Left lung (tissue), 10 donors: ENCODE results near the gene PRR33. TPM values are rescaled to one million over a fixed set of nuclear protein-coding genes. Genes with fewer than 3 reads are reported as not detected.

Experiments
- ATAC-seq: fragments of 200-7000 bp; cut with Tn5 transposase; one replicate; pipeline ENCODE4 v1.9.1; 2020; ENCODE audit warnings: moderate library complexity
- DNase-seq, 4 donors: peaks; one replicate each; pipeline ENCODE4 v3.0.0-alpha.2; 2013 to 2020
- H3K27ac ChIP-seq, 2 donors: fragments of 200-600 bp; sonication (generic) in 1 of 2; one replicate each; pipeline versions ENCODE4 v1.5.0 to v1.8.0; 2020 to 2021
- H3K27me3 ChIP-seq, 2 donors: fragments of 200-600 bp; sonication (generic) in 1 of 2; one replicate each; pipeline versions ENCODE4 v1.5.0 to v1.8.0; 2020 to 2021
- H3K36me3 ChIP-seq, 2 donors: fragments of 200-600 bp; sonication (generic) in 1 of 2; one replicate each; pipeline versions ENCODE4 v1.5.0 to v1.8.0; 2020 to 2021
- H3K4me1 ChIP-seq, 2 donors: fragments of 200-600 bp; one replicate each; pipeline ENCODE4 v1.8.0; 2021
- H3K4me3 ChIP-seq, 2 donors: fragments of 200-600 bp; sonication (generic) in 1 of 2; one replicate each; pipeline versions ENCODE4 v1.5.0 to v1.8.0; 2020 to 2021; ENCODE audit warnings: mild to moderate bottlenecking in 1 of 2
- H3K9me3 ChIP-seq, 2 donors: fragments of 200-600 bp; sonication (generic) in 1 of 2; one replicate each; pipeline versions ENCODE4 v1.5.0 to v1.8.0; 2020 to 2021
- CTCF ChIP-seq, 2 donors: fragments of 200-600 bp; sonication (generic) in 1 of 2; IDR thresholded peaks; one replicate each; pipeline versions ENCODE4 v1.5.0 to v1.8.0; 2021; ENCODE audit warnings: antibody characterized with exemption in 2 of 2
- intact Hi-C, 2 donors: fragments of 100-400 bp; cut with DNase I; formaldehyde crosslinking; loops; one replicate each; pipeline versions ENCODE4 v1.11.2 to v1.14.2; 2022
- polyA plus RNA-seq, 6 donors: library from polyadenylated mRNA; unstranded; fragments of 120-200 nt; gene quantifications; one replicate each; pipeline ENCODE4 v1.2.1, GENCODE V29; 2013; ENCODE audit not compliant: insufficient read length in 6 of 6
- total RNA-seq, 2 donors: library from RNA; stranded (reverse); fragmentation: NEBNext Ultra II Directional; extraction: Animal tissue kit (Norgen Biotek cat#: 25700); gene quantifications; one replicate each; pipeline ENCODE4 v1.2.1, GENCODE V29; 2021
- donor health status: DM: no; HTN: yes; CAD: no.
- donor health status: DM: no; HTN: no; CAD: no.

Gene PRR33
- total and polyA plus RNA-seq, 8 donors, result 0.05 to 0.15 (median 0.11) TPM; not detected in 2

- Histone ChIP-seq H3K27ac (no peak overlapping the region), H3K4me3 (no peak overlapping the region), H3K9me3 (no peaks in the 10 kb centered on the region), H3K27me3 (peaks cover 0 to 55% of the 10 kb centered on the region in 2 donors), H3K4me1 (peaks cover 0 to 30% of the 10 kb centered on the region in 2 donors), H3K36me3 (peaks cover 0 to 6% of the 10 kb centered on the region in 2 donors)
- ATAC-seq, result no peak
- intact Hi-C loops, result no loop called here
- peak in 2 of 4 donors; percentile 26 to 53 for DNase-seq
- TF ChIP-seq CTCF (IDR thresholded peaks at IDR 0.05), result no peak
Measured at GRCh38 chr11:1871531-1871930, 20.2 kb downstream of the PRR33 start.

- Histone ChIP-seq H3K9me3 (no peaks in the 10 kb centered on the region), H3K27ac (peak overlapping the region in 1 of 2 donors; percentile 5), H3K27me3 (peaks cover 0 to 50% of the 10 kb centered on the region in 2 donors), H3K4me3 (no peak overlapping the region), H3K4me1 (peaks cover 0 to 24% of the 10 kb centered on the region in 2 donors), H3K36me3 (peaks cover 0 to 9% of the 10 kb centered on the region in 2 donors)
- ATAC-seq, result peak; percentile 35
- no peak for TF ChIP-seq CTCF (IDR thresholded peaks at IDR 0.05)
- intact Hi-C loops, result no loop called here
- peak in 1 of 4 donors; percentile 82 for DNase-seq
Measured at GRCh38 chr11:1870721-1871466, 20.8 kb downstream of the PRR33 start.

GRCh38 chr11:1870326-1870696 lies 21.4 kb downstream of the PRR33 start:
- peaks cover 0 to 22% of the 10 kb centered on the region in 2 donors for H3K4me1 ChIP-seq
- DNase-seq, result peak in 1 of 4 donors; percentile 59
- no peak for ATAC-seq
- TF ChIP-seq CTCF (IDR thresholded peaks at IDR 0.05), result no peak
- H3K9me3 ChIP-seq, result no peaks in the 10 kb centered on the region
- H3K27ac ChIP-seq, result no peak overlapping the region
- H3K4me3 ChIP-seq, result no peak overlapping the region
- H3K36me3 ChIP-seq, result peaks cover 0 to 13% of the 10 kb centered on the region in 2 donors
- peaks cover 0 to 49% of the 10 kb centered on the region in 2 donors for H3K27me3 ChIP-seq
- intact Hi-C loops, result no loop called here

DNA sequence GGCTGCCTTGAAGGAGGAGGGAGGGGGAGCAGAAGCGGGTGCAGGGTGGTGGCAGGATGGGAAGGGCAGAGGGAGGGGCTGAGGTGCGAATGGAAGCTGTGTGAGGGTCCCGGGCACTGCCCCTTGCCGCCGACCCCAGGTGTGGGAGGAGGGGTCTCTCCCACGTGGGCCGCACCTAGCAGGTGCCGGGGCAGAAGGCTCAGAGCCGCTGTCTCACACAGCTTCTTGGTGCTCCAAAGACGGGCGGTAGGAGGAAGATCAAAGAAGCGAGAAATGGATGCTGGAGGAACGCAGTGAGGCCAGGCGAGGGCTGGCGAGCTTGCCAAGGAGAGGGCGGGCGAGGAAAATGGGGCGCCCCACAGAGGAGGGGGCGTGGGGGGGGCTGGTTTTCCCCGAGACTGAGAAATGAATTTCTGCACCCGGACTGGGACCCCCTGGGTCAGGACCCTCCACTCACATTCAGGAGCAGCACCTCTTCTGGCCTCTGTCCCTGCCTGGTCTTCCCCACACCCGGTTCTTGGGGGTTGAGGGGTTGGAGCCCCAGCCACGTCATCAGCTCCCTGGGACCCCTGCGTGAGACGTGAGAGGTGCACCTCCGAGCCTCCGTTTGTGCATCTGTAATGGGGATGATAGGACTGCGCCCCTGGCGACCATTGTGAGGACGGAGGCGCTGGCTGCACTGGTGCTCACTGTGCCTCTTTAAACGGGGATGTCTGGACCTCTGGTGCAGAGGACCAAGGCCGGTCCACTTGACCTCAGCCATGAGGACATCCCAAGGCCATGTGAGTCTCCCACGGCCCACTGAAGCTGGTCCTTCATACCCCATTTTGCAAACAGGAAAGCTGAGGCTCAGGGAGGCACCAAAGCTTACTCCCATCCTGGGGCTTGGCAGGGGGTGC lies 22.0 kb downstream of the PRR33 start:
- TF ChIP-seq CTCF (IDR thresholded peaks at IDR 0.05), result no peak
- ATAC-seq, result no peak
- Histone ChIP-seq H3K27me3 (peaks cover 0 to 44% of the 10 kb centered on the region in 2 donors), H3K27ac (no peak overlapping the region), H3K4me1 (peaks cover 1 to 28% of the 10 kb centered on the region in 2 donors), H3K9me3 (no peaks in the 10 kb centered on the region), H3K4me3 (no peak overlapping the region), H3K36me3 (peaks cover 0 to 14% of the 10 kb centered on the region in 2 donors)
- intact Hi-C loops, result no loop called here
- DNase-seq, result peak in 1 of 4 donors; percentile 73
